ENCODE measurements around the gene WWOX. TPM values are rescaled to one million over a fixed set of nuclear protein-coding genes. Genes with fewer than 3 reads are reported as not detected.

WWOX gene
- total RNA-seq, 1 donor from 2014 or later, result 19.0 TPM

DNA sequence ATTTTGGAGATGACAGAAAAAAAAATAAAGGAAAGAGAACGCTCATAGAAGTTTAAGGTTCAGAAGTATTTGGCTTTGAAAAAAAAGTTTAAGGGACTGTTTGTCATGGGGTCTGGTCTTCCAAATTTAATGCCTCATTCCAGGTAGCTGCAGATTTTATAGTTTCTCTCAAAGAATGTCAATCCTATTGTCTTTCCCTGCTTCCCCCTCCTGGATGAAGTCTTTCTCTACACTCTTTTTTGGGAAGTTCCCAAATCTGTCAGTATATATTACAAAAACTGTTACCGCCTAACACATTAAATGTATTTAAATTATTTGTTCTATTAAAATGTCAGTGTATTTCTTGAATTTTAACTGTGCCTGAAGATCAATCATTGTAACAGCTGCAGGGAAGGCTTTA, 1043.6 kb downstream of the WWOX start:
- intact Hi-C loops (cut with micrococcal nuclease), result no loop called here

DNA sequence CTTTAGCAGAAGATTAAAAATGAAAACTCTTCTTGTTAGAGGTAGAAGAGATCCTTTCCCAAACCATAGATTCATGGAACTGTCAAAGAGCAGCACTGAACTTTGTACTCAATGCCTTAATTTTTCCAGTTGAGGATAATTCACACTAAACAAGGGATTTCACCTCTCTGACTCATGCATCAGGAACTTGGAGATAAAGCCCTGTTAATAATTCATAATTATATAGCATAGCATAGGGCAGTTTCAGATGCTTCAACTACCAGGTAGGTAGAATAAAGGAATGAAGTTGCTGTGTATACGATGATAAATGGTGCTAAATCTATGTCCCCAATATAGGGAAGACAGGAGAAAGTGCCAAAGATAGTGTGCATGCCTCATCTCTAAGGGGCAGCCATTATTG, 1050.7 kb downstream of the WWOX start:
- intact Hi-C loops (cut with micrococcal nuclease), result no loop called here

DNA sequence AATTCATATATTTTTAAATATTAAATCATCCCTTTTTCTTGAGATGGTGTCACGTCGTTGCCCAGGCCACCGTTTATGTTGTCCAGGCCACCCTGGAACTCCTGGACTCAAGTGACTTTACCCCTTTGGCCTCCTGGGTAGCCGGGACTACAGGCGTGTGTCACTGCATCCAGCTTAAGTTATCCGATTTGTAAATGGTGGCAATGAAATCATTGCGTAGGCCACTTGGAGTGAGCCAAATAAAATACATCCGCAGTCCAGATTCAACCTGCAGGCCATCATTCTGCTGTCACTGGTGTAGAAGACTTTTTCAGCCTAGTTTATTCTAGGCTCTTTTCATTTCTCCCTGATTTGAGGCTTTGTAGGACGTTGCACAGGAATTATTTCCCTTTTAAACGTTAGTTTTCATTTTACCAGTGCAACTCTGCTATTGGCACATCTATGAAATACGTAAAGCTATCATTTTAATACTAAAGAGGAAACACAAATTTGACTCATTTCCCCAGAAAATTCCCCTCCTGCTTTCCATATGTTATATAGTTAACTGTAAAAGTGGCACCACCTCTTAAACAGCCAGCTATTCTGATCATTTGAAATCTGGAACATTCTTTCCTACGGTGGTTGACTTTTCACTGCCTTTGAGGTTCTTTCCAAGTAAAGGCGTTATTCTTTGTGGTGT, 1051.3 kb downstream of the WWOX start:
- intact Hi-C loops (cut with micrococcal nuclease), result no loop called here

DNA sequence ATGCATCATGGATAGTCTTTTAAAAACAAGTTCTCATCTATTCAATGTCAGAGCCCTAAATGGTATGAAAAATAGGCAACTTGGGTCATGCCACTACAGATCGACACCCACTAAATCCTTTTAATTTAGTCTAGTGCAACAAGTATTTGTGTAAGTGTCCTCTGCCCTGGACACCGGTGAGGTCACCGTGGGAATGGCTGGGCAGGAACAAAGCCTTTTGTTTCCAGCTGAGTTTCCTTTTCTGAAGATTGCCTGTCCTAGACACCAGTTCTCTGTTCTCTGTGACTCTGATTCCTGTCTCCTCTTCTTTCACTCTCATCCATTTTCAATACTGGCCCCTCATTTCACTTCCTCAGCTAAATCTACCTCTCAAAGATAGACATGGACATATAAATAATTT, 1054.6 kb downstream of the WWOX start:
- intact Hi-C loops (cut with micrococcal nuclease), result no loop called here

DNA sequence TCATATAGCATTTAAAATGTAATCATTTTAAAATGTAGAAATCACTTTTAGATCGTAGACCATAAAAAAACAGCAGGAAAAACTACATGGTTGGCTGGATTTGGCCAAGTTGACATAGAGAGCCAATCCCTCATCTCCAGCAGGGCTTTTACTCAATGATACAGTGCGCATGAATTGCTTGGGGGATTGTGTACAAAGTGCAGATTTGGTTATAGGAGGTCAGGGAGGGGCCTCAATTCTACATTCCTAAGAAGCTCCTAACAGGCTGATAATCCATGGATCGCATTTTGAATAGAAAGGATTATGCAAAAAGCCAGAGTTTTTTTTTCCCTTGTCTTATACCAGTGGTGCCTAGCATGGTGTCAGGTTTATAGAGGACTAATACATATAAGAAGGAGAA, 1056.0 kb downstream of the WWOX start:
- intact Hi-C loops (cut with micrococcal nuclease), result loop anchor here (5.0 kb wide), 1 partner anchor 63 kb away; no protein-coding TSS in a partner anchor

DNA sequence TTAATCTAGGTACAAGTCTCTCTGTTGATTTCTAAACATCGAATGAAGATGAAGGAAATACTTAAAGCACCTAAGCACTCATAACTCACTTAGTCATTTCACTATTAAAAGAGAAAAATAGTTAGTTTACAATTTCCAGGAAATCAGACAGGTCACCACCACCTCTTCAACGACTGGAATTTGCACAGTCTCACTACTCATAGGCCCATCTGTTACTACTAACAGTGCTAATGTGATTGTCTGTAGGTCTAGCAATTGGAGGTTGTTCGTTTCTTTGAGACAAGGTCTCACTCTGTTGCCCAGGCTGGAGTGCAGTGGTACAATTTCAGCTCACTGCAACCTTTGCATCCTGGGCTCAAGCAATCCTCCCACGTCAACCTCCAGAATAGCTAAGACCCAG, 1056.5 kb downstream of the WWOX start:
- intact Hi-C loops (cut with micrococcal nuclease), result loop anchor here (5.0 kb wide), 1 partner anchor 64 kb away; no protein-coding TSS in a partner anchor

DNA sequence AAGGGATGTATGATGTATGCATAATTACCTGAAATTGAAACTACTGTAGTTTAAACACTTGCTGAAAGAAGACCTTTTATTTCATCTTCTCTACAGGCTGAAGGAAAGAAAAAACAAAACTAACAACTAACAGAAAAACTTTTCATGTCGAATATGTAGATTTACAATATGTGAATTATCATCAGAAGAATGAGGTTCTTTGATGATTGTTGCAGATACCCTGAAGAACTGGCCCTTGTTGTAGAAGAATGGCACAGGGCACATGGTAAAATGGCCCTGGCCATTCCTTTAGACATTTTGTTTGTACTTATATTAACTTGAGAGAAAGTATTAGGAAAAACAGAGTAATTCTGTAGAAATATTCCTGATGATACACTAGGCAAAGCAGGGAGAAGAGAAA, 1057.3 kb downstream of the WWOX start:
- intact Hi-C loops (cut with micrococcal nuclease), result loop anchor here (5.0 kb wide), 1 partner anchor 64 kb away; no protein-coding TSS in a partner anchor

DNA sequence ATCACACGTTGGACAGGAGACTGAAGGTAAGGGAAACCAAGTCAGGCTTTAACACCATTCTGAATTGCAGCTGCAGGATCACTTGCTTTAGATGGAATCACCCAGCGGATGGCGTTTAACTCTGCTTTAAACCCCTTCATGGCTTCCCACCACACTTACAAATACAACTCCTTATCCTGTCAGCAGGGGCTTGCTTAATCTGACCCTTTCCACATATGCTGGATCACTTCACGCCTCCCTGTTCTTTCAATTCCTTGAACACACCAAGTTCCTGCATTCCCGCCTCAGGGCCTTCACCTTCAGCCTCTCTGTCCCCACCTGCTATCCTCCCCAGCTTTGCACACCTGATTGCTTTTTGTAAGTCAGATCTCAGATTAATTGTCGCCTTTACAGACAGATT, 1058.9 kb downstream of the WWOX start:
- intact Hi-C loops (cut with micrococcal nuclease), result loop anchor here (5.0 kb wide), 1 partner anchor 66 kb away; no protein-coding TSS in a partner anchor

DNA sequence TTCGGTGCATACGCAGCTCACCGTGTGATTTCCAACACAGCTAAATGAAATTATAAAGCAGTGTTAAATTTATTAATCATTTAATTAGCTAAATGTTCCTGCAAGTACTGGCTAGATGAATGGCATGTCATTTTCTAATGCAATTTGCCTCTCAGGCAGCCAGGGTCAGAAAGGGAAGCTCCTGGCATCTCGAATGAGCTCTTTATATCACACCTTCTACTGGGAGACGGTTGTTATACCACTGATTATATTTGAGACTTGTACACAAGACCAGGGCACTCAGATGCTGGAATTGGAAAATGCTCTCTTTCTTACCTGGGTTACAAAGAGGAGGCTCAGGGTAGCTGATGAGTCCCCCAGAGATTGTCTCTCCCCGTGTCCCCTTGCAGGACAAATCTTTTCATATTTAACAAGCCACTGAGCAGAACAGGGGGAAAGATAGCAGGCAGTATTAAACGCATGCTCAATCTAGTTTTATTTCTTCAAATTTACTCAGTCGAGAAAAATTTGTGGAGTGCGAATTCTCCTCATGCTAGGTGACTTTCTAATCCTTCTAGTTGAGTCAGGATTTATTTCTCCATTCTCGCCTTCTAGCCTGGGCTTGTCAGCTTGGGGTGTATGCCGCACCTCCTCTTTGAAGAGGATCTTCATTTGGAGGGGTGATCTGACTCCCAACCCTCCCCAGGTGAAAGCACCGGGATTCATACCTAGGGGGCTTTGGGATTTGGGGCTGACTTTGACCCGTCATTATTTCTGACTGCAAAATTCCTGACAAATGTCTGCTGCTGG, 1060.0 kb downstream of the WWOX start:
- intact Hi-C loops (cut with micrococcal nuclease), result loop anchor here (5.0 kb wide), 1 partner anchor 67 kb away; no protein-coding TSS in a partner anchor

DNA sequence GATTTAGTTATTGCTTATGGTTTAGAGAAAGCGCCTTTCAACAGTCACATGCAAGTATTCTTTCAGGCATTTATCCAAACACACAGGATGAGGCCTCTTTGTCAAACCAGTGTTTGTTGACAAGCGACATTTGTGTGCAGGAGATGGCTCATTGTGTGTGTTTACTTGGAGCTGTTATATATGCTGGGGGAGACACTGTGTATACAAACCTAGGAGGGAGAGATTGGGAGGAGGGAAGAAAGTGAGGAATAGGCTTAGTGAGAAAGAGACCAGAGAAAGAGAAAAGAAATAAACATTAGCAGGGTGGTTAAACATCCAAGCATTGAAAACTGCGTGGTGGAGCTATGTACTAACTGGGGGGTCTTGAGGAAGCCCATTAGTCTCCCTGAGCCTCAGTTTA, 1063.5 kb downstream of the WWOX start:
- intact Hi-C loops (cut with micrococcal nuclease), result no loop called here

DNA sequence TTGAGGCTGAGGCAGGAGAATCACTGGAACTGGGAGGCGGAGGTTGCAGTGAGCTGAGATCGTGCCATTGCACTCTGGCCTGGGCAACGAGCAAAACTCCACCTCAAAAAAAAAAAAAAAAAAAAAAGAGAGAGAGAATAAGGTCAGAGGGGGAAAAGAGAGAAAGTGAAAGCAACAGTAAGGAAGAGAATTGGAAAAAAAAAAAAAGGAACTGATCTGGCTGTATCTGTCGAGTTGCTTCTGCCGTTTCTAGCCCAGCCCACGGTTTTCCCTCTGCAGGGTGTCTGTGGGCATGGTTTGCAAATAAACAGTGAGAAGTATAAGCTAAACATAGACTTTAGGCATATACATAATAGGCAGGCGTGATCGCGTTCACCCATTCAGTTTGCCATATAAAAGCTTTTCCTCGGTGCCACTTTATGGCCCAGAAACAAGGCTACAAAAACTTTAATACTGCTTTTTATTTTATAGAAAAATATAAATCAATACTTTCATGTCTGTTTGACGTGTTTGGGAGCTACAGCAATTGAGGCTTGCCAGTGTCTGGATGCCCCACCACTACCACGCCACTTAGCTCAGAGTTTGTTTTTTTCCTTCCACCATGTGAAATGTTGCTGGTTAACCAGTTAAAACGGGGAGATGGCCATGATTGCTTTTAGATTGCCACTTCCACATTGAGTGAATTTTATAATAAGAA, 1064.4 kb downstream of the WWOX start:
- intact Hi-C loops (cut with micrococcal nuclease), result no loop called here

DNA sequence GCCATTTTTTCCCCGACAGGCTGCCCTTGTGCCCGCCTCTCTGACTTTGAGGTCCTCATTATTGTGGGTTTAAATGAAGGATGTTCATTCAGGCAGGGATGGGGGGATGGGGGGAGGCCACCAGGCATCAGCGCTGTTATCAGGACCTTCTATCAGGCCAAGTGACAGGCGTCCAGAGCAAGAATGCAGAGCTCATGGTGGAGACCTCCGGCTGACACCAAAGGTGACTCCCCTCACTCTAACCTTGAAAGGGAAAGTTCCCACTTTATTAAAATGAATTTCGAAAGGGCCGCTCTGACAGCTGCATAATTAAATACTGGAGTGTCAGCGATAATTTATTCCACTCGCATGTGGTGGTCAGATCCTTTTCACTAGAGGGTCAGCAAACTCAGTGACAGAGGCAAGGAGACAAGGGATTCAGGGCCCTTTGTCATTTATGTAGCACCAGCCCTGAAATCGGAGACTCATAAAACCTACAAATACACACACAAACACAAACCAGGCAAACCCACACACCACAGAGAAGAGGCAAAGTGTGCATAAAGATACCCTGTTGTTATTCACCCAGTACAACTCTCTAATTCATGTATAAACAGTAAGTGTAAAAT, 1065.0 kb downstream of the WWOX start:
- intact Hi-C loops (cut with micrococcal nuclease), result no loop called here

DNA sequence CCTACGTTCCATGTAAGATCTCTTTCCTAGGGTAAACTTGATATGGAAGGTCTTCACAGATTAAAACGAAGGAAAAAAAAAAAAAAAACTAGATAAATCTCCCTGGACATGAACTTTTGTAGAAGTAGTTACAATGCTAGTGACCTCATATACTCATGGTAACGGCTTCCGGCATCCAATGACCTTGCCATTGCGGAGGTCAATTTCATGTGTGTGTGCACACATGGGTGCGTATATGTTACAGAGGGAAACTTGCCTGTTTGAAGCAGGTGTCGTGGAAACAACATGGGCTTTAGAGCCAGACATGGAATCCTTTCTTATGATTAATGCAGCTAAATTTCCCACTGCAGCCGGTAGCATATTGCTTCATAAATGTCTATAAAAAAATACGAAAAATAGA, 1065.6 kb downstream of the WWOX start:
- intact Hi-C loops (cut with micrococcal nuclease), result loop anchor here (5.0 kb wide), 1 partner anchor 102 kb away; no protein-coding TSS in a partner anchor

DNA sequence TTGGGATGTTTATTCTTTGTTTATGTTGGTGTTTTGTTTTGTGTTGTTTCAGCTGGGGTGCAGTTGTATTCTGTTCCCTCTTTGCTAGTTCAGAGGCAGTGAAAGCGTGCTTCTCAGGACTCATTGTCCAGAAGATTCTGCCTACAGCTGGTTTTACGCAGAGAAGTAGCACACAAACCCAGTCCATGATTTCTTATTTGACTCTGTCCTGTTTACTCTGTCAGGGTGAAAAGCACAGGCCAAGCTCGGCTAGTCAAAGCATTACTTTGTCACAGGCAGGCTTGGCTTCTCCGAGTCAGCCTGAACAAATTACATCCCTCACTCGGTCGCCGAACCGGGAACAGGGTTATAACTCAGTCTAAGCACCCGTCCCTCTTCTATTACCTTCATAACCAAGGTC, 1066.1 kb downstream of the WWOX start:
- intact Hi-C loops (cut with micrococcal nuclease), result loop anchor here (5.0 kb wide), 1 partner anchor 102 kb away; no protein-coding TSS in a partner anchor

DNA sequence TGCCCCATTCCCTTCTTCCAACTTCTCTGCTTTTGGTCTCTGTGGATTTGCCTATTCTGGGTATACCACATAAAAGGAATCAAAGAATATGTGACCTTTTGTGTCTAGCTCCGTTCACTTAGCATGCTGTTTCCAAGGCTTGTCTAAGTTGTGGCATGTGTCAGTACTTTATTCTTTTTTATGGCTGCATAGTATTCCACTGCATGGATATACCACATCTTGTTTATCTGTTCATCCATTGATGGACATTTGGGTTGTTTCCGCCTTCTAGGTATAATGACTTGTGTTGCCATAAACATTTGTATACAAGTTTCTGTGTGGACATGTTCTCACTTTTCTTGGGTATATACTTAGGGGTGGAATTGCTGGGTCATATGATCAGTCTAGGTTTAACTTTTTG, 1068.4 kb downstream of the WWOX start:
- intact Hi-C loops (cut with micrococcal nuclease), result loop anchor here (5.0 kb wide), 1 partner anchor 99 kb away; no protein-coding TSS in a partner anchor

DNA sequence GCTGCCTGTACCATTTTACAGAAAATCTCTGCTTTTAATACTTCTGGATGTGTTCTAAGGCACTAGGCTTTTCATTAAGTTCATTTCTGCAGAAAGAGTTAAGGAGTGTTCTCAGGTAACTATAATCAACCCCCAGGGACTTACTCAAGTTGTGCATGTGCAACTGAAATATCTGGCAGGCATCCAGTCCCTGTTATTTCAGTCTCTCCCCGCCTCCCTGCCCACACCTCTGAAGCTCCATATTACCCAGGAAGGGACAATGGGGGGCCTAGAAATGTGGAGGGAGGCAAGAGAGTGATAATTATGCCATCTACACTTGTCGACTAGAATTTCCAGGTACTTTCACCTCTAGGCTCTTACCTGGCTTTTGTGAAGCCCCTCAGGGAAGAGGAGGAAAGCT, 1068.9 kb downstream of the WWOX start:
- intact Hi-C loops (cut with micrococcal nuclease), result loop anchor here (5.0 kb wide), 1 partner anchor 99 kb away; no protein-coding TSS in a partner anchor

DNA sequence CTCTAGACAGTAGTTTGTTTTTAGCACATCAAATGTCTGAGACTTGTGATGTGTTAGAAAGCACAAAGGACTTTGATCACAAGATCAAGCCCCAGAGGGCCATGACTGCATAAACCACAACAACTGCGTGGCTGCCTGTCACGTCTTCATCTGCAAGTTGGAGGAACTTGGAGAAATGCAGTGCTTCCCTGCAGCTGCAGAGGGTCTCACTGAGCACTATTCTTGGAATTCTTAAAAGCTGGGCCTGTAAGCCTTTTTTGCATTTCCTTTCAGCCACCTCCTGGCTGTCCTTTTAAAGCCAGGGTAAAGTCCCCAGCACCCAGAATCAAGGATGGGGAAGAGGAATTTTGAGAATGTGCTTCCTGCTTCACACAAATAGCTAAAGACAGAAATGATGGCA, 1069.8 kb downstream of the WWOX start:
- intact Hi-C loops (cut with micrococcal nuclease), result loop anchor here (5.0 kb wide), 1 partner anchor 98 kb away; no protein-coding TSS in a partner anchor

DNA sequence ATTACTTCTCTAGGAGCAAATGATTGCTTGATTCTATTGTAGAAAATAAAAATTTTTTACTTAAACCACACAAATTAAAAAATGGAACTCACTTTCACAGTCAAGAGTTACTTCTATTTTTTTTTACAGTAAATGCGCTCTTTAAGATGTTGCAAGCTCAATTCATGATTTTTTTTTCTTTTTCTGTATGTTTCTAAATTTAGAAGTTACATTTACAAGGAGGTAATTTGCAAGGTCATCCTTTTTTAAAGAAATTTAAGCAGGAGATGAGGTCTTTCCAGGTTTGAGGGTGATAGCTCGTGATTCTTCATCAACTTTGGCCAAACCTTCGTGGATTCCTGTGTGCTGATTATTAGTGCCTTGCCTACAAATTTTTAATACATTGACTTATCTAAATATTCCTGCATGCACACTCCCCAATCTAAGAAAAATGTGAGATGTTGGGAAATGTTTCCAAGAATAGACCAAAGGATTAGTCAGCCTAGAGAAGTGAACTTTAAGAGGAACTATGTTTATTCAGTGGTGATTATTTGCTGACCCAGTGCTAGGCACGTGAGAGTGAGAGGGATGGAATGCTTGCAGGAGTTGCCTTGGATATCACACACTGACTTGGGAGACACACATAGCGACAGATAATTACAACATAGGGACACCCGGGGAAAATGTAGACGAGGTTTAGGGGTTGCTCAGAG, 1071.2 kb downstream of the WWOX start:
- intact Hi-C loops (cut with micrococcal nuclease), result no loop called here

DNA sequence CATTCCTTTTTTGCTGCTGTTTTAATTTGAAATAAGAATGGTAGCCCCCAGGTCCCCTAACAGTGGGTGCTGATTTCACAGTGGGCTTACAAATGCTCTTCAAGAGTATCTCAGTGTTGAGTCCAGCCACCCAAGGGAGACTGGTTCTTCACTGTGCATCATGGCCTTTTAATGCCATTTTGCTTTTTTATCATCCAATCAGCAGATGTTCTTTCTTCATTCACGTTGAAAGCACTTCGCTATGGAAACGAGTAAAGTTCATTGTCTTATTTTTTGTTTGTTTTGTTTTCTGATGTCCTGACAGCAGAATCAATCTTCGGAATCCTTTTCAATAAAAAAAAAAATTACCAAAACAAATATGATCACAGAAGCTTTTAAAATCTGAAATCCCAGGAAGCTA, 1072.0 kb downstream of the WWOX start:
- intact Hi-C loops (cut with micrococcal nuclease), result no loop called here

DNA sequence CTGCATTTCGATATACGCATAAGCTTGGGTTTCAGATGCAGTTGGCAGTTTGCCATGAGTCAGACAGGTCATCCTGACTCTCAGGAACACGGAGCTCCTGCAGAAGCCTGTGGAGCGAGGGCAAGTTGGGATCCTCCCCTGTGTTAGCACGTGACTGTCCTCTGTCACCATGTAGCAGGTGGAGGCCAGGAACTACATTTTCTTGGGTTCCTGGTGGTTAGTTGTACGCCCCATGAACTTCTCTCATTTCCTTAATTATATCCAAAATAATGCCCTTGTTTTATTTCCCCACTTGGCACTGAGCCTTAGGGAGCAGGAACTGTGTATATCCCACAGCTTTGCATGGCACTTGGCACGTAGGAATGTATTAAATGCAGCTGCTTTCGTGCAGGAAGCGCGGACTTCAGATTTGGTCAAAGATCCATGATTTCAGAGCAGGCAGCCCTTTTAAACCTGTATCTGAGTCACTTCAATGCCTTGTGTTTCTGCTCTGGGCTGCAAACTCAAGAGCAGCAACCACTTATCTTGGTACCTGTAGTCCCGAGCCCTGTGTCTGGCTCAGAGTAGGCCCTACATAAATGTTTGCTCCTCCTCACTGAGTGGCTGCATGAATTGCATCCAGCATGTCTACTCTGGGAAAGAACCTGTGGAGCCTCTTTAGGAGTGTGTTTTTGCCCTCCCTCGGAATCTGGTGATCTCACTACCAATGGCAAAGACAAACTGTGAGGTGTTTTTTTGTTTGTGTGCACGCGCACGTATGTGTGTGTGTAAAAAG, 1072.7 kb downstream of the WWOX start:
- intact Hi-C loops (cut with micrococcal nuclease), result no loop called here
